Measurements from ENCODE around the gene NEIL1.
"Not testable (repeated sequence)": the region's sequence is repeated elsewhere in the genome, so short reads cannot be mapped to it uniquely, and the experiment has no call there.

The NEIL1 gene

DNA sequence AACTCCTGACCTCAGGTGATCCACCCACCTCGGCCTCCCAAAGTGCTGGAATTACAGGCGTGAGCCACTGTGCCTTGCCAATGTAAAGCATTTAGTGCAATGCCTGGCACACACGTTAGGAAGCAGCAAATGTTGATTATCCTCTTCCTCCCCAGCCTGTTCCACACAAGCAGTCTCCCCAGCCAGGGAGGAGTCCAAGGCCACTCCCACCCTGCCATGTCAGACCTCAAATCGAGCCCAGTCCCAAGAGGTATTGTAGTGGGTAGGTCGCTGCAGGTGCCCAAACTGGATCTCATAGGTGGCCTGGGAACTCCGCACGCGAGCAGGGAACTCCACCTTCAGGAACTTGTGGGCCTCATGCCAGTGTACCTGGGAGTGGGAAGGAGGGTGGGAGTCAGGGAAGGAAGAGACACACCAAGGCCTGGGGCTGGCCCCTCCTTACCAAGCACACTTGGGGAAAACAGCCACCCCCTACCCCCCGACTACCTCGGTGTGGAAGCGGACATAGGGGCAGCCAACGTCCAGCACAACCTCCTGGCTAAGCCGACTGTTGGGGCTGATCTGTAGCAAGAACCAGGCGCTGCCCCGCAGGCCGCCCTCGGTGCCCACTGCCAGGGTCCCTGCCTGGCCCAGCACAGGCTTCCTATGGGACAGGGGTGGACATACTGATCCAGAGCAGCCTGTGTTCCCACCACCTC, 11.3 kb downstream of the NEIL1 start:
- no peak for DNase-seq

DNA sequence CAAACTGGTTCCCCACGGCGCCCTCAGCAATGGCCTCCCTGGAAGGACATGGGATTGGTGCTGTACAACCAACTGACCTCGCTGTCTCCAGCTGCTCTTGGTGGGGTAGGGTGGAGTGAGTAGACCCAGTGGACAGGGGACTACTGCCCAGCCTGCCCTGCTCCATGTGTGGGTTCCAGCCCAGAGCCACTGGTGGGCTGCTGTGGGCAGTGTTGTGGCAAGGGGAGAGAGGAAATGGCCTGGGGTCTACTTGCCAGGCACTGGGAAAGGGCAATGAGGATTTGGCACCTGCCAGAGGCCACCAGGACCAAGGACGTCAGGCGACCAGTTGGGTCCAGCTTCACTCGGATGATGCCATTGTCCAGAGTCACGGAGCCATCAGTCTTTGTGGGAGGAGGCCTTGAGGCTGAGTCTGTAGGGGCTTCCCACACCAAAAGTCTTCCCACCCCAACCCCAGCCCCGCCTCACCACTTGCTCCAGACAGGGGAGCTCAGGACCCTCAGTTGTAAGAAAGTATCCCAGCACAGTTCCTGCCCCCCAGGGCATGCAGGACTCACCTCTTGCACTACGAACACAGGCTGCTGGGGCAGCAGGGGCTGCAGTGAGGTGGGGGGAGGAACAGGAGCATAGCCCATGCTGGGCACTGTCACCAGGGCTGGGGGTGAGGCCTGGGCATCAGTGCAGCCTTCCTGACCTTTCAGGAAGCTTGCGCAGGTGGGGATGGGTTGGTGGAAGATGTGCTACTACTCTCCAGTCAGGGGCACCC, 12.1 kb downstream of the NEIL1 start:
- no peak for DNase-seq

DNA sequence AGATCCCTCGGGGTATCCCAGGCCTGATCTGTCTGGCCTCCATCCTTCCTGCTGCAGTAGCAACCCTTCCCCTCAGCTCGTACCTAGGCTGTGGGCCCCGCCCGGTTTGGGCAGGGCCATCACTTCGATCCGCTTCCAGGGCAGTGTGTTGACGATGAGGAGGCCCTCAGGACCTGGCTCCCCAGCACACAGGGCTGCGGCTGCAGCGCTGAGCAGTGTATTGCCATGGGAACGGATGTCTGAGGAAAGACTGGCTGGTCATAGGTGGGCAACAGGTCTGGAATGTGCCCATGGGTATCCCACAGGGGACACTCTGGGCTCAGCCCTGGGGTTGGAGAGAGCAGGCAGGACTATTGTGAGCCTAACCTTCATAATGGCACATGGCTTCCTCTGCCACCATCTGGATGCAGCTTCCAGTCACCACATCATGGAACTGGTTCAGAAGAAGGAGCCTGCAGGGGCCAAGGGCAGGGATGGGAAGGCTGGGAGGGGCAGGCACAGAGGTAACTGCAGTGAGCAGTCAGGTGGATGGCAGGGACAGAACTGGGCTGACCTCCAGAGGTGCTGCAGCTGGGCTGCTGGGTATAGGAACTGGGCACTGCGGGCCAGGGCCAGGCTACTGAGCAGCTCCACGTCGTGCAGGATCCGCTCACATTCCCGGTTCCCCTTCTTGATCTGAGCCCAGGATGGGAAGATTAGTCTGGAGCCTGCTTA, 12.9 kb downstream of the NEIL1 start:
- no peak for DNase-seq

DNA sequence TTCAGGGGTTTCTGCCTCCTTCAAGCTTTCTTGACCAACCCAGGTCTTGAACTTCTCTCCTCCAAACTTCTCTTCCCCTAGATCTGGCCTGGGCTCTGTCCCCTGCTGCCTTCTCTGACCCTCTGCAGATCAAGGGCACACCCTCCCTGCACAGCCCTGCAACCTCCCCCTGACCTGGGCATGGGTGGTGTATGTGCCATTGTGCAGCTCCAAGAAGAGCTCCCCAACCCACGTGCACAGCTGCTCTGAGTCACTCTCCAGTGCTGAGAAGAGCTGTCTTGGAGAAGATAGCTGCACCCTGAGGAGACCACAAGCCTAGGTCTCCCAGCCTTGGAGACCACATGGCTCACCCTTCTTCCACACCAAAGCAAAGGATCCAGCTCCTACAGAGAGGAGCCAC, 13.6 kb downstream of the NEIL1 start:
- DNase-seq: no peak

DNA sequence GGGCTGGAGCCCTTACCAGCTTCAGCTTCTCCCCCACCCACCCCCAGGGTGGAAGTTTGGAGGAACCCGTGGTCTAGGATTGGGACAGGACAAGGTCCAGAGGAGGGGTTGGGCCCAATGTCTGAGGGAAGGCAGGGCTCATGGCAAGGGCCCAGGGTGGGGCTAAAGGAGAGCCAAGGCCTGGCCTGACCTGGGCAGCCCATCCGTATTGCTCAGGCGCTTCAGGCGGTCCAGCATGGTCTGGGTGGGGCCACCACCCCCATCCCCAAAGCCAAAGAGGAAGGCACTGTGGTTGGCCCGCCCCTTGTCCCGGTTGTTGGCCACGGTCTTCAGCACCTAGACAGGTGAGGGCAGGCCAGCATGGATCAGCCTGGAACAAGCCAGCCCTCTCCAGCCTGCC, 14.0 kb downstream of the NEIL1 start:
- DNase-seq: no peak

DNA sequence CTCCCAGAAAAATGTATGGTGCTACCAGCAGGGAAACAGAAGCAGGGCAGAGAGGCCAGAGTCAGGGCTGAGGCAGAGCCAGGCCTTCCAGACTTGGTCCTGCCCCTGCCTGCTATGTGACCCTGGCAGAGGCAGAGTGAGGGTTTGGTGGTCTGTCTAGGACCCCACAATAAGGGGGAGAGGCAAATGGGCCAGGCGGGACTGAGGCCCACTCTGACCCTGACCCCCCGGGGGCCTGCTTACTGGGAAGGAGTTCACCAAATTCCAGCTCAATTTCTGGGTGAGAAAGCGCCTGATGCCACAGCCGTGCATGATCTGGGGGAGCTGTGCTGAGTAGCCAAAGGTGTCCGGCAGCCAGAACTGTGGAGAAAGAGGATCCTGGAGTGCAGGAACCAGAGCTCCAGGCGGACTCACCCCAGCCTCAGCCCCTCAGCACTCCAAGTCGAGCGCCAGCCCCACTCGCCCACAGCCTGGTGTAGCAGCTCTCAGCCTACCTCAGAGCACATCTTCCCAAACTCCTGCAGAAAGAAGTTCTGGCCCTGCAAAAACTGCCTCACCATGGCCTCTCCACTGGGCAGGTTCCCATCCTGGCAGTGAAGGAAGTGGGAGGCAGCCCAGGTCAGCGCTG, 14.6 kb downstream of the NEIL1 start:
- DNase-seq: no peak

DNA sequence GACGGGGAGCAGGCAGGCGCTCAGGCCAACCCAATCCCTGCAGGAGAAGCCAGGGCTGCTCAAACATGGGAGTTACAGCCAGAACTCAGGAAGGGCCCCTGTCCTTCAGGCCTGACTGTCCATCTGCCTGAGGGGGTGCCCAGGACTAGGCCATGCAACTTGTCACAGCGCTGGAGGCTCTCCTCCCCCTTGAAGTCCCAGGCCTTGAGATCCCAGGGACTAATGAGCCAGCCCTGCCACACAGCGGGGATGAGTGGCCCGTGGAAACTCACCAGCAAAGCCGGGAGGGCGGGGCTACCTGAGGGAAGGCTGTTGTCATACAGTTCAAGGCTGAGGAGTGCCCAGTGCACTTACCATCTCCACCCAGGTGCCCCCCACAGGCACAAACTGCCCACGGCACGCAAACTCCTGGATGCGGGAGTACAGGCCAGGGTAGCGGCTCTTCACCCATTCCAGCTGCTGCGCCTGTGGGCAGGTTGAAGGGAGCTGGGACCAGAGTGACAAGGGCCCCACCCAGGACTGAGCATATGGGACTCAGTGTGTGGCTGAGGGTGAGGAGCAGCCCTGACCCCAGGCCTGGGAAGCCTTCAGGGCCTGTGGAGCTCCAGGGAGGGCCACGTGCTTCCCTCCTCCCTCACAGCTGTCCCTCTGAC, 15.3 kb downstream of the NEIL1 start:
- DNase-seq: no peak

DNA sequence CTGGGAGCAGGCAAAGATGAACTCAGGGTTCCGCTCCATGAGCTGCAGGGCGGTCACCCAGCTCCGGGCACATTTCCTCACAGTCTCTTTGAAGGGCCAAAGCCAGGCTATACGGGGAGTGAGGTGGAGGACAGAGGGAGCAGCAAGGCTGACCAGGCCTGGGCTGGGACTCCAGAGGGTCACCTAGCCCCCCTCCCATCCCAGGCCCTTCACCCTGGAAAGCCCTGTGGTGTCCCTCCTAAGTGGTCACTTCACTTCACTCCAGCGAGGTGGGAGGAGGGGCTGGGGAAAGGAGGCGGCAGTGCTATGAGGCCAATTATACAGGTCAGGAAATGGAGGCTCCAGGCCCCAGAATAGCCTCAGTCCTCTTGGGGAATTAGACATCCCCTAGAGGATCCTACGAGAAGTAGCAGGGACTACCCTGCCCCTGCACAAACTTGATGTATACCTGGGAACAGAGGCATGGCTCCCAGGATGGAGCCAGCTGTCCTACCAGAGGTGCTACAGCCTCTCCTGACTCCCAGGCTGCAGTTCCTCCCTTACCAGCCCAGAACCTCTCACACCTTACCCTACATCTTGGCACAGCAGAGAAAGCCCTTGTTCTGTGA, 15.9 kb downstream of the NEIL1 start:
- DNase-seq: no peak

DNA sequence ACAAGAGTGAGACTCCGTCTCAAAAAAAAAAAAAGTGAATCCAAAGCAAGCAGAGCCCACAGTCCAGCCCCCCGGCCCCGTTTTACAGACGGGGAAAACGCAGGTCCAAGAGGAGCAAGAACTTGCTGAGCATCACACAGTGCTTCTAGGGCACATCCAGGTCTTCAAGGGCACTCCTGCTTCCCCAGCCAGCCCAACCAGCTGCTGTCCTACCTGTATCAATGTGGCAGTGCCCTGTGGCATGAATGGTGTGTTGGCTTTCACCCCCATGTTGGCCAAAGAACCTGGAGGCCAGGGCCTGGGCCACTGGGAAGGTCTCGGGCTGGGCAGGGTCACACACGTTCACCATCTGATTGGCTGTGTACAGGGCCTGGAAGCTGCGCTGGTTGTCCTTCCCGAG, 16.9 kb downstream of the NEIL1 start:
- DNase-seq: no peak

DNA sequence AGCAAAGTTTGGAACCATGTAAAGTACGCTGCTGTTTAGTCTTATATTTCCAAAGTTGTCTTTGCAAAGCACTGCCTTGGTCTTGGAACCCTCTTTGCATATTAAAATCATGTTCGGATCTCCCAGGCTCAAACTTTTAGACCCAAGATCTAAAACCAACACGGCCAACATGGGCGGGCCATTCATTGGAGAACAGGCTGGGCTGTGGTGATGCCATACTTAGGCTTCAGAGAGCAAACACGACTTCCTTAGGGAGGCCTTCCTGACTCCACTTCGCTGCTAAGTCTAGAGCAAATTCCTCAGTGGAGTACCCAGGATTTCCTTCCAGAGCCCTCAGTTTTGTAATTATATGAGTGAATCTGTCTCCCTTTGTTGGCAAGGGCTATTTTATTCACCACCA, 18.0 kb downstream of the NEIL1 start:
- no peak for DNase-seq

DNA sequence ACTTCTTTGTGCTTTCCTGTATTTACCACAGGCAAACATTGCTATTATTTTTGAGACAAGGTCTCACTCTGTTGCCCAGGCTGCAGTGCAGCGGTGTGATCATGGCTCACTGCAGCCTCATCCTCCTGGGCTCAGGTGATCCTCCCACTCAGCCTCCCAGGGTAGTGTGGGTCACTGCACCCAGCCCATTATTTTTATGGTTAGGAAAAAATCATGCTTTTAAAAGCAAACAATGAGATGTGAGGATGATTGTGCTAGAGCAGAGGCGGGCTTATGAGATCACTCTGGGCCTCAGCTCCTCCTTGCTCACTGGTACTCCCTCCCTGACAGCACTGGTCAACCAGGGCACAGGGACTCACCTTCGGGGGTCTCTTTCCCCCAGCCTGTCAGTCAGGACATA, 19.3 kb downstream of the NEIL1 start:
- DNase-seq: no peak

DNA sequence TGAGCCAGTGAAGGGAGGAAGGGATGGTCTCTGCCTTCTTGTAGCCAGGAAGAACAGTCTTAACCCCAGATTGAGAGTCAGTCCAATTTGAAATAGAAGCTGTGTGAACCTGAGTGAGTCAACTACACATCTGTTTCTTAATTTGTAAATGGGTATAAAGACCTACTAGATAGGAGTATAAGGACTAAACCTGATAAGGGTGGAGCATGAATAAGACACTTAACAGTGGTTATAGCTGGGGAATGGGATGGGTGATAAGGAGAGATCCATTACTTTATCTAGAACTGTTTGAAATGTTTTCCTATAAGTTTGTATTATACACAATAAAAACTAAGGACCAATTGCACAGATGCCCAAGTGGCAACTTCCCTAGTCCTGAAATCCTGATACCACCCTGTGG, 20.2 kb downstream of the NEIL1 start:
- no peak for DNase-seq

DNA sequence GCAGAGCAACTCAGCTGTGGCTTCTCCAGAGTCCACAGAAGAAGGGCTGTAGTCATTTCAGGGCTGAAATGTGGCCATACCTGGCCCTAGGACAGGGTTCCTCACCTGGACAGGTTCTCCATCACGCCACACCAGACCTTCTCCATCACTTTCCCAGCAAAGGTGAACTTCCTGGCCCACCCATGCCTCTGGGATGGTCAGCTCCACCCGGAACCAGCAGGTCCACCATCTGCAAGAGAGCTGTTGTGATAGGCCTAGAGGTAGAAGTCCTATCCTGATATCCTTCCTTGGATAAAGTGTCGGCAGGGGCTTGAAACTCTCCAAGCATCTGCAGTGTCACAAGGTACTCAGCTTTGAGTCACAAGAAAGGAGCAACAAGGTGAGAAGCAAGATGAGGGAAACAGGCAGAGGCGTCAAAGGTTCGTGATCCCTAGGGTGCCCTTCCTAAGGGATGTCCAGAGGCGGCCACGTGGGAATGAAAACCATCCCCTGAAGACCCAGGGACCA, 20.6 kb downstream of the NEIL1 start:
- DNase-seq: no peak

DNA sequence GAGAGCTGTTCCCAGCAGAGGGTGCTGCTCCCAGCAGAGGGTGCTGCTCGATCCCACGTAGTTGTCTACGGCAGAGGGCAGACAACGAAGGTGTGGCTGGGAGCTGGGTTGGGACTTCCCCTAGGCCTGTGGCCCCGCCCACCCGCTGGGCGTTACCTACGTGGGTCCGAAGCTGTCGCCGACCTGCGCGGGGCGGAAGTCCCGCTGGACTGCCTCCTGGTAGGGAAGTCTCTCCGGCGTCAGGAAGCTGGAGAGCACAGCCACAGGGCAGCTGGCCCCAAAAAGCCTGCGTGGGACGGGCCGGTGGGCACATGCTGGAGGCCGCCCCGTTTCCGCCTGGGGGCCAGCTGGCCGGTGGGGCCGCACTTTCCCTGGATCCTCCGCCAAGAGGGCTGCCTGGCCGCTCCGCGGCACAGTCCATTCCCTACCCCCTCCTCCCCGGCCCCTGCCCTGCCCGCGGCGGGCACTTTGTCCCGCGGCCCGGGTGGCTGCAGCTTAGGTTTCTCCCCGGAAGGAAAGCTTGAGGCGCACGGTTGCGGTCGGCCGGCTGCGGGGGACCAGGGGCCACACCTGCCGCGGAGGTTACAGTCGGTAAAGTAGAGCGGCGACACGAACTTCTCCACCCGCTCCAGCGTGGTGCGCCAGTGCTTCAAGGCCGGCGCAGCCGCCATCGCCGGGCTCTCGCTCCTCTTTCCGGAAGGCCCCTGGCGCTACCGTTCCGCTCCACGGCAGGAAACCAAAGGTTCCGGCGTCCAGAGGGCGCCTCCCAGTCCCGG, 21.3 kb downstream of the NEIL1 start, which contains the start of gene MAN2C1:
TSS of gene MAN2C1 (minus strand) at position 695 of the 776 bp plus-strand sequence. CDS start at position 671, 24 bp downstream.
- peak; percentile 94 for DNase-seq

DNA sequence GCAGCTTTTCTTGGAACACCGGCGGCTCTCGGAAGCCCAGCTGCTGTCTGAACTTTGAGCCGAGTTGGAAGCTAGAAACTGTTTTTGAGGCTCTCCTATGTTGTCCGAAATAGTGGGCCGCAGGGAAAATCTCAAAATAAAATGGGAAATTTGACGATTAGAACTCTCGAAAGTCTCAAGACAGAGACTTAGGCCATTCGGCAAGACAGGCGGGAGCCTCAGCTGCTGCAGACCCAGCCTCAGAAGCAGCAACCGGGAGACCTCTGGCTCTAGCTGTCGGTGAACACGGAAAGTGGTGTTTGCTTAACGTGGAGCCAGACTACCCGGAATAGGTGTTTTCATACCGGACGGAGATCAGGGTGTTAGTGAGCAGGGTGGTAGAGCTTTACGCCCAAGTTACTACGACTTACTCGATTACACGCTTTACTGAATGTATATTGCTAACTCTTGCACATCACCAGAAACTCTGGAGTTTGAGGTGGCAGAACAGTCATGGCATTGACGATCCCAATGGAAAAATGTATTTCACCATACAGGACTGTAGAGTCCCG, 21.9 kb downstream of the NEIL1 start:
- no peak for DNase-seq

DNA sequence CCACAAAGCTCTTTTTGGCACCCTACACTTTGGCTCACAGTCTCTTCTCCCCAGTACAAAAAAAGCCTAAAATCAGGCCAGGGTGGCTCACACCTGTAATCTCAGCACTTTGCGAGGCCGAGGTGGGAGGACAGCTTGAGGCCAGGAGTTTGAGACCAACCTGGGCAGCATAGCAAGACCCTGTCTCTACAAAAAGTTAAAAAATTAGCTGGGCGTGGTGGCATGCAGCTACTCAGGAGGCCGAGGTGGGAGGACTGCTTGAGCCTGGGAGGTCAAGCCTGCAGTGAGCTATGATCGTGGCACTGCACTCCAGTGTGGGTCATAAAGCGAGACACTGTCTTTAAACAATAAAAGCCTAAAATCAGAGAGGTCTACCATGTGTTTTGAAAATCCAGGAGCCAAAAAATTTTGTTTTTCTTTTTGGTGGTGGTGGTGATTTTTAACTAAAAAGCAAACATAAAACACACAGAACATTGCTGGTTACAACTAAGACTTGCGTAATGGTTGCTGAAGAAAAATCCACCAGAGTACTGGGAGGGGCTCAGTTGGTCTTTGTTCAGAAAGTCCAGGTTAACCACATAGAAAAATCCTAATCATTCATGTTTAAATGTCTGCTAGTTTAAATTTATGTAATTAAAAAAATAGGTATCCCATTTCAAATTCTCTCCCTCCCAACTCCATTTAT, 23.2 kb downstream of the NEIL1 start:
- DNase-seq: no peak

DNA sequence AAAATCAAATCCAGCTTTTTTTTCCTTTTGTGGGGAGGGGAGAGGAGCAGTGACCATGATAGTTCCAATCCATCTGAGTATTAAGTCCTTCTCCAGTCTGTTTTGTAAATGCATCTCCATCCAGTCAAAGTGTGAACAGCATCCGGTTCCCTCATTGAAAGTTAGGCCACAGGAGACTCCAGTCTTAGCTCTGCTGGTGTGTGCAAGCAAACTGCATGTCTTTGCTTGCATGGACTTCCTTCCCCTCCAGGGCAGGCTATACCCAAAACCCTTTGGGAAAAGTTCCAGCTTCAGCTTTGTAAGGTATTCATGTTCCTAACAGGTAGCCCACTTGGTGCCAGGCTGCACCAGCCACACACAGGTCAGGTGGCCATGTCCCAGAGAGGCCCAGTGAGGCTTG, 24.6 kb downstream of the NEIL1 start:
- no peak for DNase-seq

DNA sequence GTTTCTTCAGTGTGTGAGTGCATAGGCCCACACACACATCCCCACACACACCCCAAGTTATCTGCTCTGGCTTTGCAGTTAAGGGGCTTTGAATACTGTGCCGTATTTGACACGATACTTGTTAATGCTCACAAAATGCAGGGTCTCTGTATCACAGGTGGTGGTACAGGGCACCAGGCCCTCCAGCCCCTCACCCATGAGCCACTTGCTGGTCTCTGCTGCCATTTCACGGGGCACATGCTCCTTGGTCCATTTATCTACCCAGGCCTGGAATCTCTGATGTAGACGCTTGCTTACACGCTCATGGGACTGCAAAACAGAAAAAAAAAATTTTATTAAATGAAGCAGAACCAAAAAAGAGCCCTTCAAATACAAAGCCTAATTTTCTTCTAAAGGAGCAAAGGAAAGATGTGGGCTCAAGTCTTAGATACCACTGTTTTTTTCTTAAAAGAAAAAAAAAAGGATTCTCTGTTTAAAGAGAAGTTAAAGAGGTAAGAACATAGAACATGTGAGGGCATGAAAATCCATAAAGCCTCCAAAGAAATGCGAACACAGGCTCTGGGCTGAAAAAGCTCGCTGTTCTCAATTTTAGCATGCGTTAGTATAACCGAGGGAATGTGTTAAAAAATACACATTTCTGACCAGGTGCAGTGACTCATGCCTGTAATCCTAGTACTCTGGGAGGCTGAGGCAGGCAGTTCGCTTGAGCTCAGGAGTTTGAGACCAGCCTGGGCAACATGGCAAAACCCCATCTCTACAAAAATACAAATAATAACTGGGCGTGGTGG, 25.3 kb downstream of the NEIL1 start:
- no peak for DNase-seq

DNA sequence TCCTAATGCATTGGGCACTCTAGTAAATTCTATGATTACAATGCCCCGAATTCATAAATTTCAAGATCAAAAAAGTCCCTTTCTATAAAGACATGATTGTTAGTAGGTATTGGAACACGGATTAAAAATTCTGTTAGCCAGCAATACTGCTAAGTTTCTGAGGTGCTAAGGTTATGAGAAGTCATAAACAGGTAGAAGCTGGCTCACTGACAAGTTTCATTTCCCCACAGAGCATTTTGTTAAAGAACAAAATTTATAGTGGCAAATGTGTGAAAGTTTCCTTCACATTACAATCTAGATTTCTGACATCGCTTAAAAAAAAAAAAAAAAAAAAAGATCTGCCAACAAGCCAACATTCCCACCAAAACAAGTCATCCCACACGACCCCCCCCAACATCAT, 33.9 kb downstream of the NEIL1 start:
- no peak for DNase-seq

DNA sequence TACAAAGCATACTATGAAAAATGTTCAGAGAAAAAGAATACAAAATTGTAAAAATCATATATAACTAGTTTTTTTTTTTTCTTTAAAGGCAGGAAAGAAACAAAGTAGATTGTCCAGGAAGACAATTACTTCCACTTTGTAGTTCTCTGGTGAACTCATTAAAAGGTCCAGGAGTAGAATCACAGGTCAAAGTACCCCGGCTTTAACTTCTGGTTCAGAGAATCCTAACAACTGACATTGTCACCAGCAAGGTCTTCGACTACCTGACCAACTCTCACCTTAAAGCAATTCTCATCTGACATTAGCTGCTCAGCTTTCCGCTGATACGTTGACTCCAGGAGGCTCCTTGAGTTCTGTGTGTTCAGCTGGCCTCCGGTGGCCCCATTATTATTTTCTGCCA, 37.1 kb downstream of the NEIL1 start:
- DNase-seq: not testable (repeated sequence)
